ENCODE measurements around the gene UGT2A3.

DNA sequence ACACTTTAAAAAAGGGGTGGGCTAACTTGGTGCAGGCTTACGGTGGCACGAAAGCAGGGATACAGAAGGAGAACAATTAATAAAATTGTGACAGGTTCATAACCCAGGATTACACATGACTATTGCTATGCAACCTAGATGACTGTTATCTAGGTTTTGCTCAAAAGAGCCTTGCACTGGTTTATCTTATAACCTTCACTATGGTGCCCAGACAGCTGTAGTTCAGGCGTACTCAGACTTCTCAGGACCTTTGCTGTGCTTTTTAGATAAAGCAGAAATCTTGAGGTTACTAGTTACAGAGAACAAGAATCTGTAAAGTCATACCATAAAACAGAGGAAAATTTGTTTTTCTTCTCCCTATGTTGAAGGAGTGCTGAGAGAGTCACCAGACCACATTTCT is 44.4 kb downstream of the UGT2A3 start:
- TF ChIP-seq CTCF (IDR thresholded peaks at IDR 0.05) (no peak), EP300 (IDR thresholded peaks at IDR 0.05) (no peak)

Data from sigmoid colon (tissue), 4 donors.